Pancreas (tissue), 10 donors: Measurements from ENCODE around the gene ELOVL6. TPM values are rescaled to one million over a fixed set of nuclear protein-coding genes. Genes with fewer than 3 reads are reported as not detected.

Experiments used
- ATAC-seq, 4 donors: fragments of 200-7000 bp; cut with Tn5 transposase; one replicate each; pipeline versions ENCODE4 v1.8.0 to v1.9.1; 2020; ENCODE audit warnings: mild to moderate bottlenecking in 4 of 4, moderate library complexity in 4 of 4
- DNase-seq, 6 donors: peaks; one replicate each; pipeline ENCODE4 v3.0.0-alpha.2; 2020
- FAIRE-seq: peaks from 2 replicates; lab custom pipeline; 2012; peaks lifted over from hg19 to GRCh38; lab: Jason Lieb, UNC
- H3K27ac ChIP-seq, 4 donors: fragments of 200-600 bp; sonication (generic); 1 replicate in 3 of 4; 2 replicates in 1 of 4; pipeline versions ENCODE4 v1.5.0 to v1.8.0; 2020
- H3K27me3 ChIP-seq, 4 donors: fragments of 200-600 bp; one replicate each; pipeline ENCODE4 v1.8.0; 2021
- H3K36me3 ChIP-seq, 3 donors: fragments of 200-600 bp; sonication (generic) in 1 of 3; one replicate each; pipeline versions ENCODE4 v1.5.0 to v1.8.0; 2020 to 2021
- H3K4me1 ChIP-seq, 3 donors: fragments of 200-600 bp; one replicate each; pipeline ENCODE4 v1.8.0; 2021
- H3K4me3 ChIP-seq, 4 donors: fragments of 200-600 bp; sonication (generic) in 2 of 4; one replicate each; pipeline versions ENCODE4 v1.5.0 to v1.8.0; 2020 to 2021
- H3K9me3 ChIP-seq, 4 donors: fragments of 200-600 bp; one replicate each; pipeline ENCODE4 v1.8.0; 2021
- WGBS, 2 donors: extraction: QIAGEN DNeasy Blood & Tissue Kit; methylation state at CpG; one replicate each; pipeline ENCODE4 v1.1.7; 2013; 5-methylcytosine and 5-hydroxymethylcytosine counted together
- intact Hi-C, 3 donors: fragments of 100-400 bp; cut with DNase I; formaldehyde crosslinking; loops; one replicate each; pipeline versions ENCODE4 v1.11.1 to v1.14.2; 2022
- polyA plus RNA-seq, 2 donors: library from polyadenylated mRNA; stranded (reverse); fragments of 200-250 nt; gene quantifications; one replicate each; pipeline ENCODE4 v1.2.3, GENCODE V29; 2013
- total RNA-seq, 6 donors: library from RNA; stranded (reverse); fragmentation: NEBNext Ultra II Directional in 4 of 6; extraction: Animal tissue kit (Norgen Biotek cat#: 25700) in 4 of 6; gene quantifications; one replicate each; pipeline versions ENCODE4 v1.2.1 to v1.2.4, GENCODE V29; 2021 to 2023
- TF ChIP-seq, protein P1 (sequence below), 4 donors: fragments of 200-600 bp; sonication (generic) in 3 of 4; IDR thresholded peaks; one replicate each; pipeline versions ENCODE4 v1.5.0 to v1.8.0; 2021; ENCODE audit warnings: antibody characterized with exemption in 4 of 4
- donor health status: healthy with polysubstance abuse.
- donor health status: DM: no; HTN: no; CAD: no; lungs with moderate emphysema.
- donor health status: DM: no; HTN: no; CAD: no.
- donor health status: control.
- donor health status: control.
- donor health status: Bipolar disorder and iron deficiency.
- donor health status: DM: yes; HTN: yes; CAD: no.
- donor health status: DM: no; HTN: no; CAD: no.
- donor health status: DM: no; HTN: no; CAD: no.
- donor health status: DM: yes; HTN: yes; CAD: no.

Gene ELOVL6
- total and polyA plus RNA-seq, 8 donors, result 0.69 to 3.5 (median 1.8) TPM

DNA sequence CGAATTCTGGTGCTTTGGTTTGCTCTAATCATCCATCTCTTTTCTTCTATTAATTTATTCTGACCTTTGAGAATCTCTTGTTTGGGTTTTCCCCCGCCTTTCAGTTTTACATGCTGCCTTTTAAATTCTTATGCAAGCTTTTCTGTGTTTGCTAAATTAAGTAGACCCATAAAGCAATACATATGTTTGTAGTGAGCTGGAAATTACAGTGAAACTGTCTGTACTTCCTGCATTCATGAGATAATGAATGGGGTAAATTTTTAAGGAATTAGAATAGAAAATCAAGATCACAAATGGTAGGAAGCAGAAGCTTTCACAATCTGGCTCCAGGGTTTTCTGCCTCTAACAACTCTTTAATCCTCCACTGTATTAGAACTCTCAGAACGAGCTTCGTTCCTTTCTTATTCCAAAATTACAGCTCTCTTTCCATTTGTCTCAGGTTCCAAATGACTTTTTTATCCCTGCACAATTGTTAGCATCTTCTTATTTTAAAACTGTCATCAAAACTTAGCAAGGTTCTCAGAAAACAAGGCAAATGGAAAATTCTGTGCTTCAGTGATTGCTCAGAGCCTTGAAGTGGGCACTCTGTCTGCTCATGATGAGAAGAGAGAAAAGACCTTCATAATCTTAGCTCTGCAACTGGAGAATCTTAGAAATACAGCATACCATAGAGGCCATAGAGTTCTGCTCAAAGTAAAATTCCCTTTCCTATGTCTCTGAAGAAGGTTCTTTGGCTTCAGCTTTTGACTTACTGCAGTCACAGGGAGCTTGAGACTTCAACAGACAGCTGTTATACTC lies 177.6 kb downstream of the ELOVL6 start:
- no peaks in the 10 kb centered on the region for H3K9me3 ChIP-seq
- H3K4me3 ChIP-seq, result no peak overlapping the region
- H3K27me3 ChIP-seq, result no peaks in the 10 kb centered on the region
- WGBS, 2 donors, result 69 to 75% methylated on average over 4 of the region's 4 CpGs
- intact Hi-C loops, result no loop called here
- H3K4me1 ChIP-seq, result peaks cover 0 to 4% (median 0%) of the 10 kb centered on the region in 3 donors
- TF ChIP-seq, protein P1, sequence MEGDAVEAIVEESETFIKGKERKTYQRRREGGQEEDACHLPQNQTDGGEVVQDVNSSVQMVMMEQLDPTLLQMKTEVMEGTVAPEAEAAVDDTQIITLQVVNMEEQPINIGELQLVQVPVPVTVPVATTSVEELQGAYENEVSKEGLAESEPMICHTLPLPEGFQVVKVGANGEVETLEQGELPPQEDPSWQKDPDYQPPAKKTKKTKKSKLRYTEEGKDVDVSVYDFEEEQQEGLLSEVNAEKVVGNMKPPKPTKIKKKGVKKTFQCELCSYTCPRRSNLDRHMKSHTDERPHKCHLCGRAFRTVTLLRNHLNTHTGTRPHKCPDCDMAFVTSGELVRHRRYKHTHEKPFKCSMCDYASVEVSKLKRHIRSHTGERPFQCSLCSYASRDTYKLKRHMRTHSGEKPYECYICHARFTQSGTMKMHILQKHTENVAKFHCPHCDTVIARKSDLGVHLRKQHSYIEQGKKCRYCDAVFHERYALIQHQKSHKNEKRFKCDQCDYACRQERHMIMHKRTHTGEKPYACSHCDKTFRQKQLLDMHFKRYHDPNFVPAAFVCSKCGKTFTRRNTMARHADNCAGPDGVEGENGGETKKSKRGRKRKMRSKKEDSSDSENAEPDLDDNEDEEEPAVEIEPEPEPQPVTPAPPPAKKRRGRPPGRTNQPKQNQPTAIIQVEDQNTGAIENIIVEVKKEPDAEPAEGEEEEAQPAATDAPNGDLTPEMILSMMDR (IDR thresholded peaks at IDR 0.05), result no peak
- no peak for FAIRE-seq
- no peaks in the 10 kb centered on the region for H3K36me3 ChIP-seq
- ATAC-seq, result no peak
- no peak for DNase-seq
- H3K27ac ChIP-seq, result no peak overlapping the region

DNA sequence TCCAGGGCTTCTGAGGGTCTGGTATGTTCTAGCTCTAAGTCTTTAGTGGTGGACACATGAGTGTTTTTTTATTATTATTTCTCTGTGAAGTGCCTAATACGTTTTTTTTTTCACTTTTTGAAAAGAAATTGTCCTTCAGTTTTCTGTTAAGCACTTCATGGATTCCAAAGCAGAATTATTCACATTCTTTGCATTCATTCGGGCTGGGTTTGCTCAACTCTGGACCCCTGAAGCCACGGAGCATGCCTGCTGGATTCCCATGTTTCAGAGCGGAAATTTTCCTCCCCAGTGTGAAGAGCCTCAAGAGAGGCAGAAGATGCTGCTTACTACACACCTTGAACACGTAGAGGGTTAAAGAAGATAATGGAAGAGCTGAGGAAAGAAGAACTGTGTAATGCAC lies 178.3 kb downstream of the ELOVL6 start:
- TF ChIP-seq, protein P1 (IDR thresholded peaks at IDR 0.05), result no peak
- intact Hi-C loops, result no loop called here
- H3K36me3 ChIP-seq, result no peaks in the 10 kb centered on the region
- no peak for ATAC-seq
- no peaks in the 10 kb centered on the region for H3K4me1 ChIP-seq
- no peak overlapping the region for H3K4me3 ChIP-seq
- no peak for DNase-seq
- 25 to 30% methylated on average over 5 of the region's 5 CpGs for WGBS, 2 donors
- no peaks in the 10 kb centered on the region for H3K9me3 ChIP-seq
- no peak for FAIRE-seq
- no peaks in the 10 kb centered on the region for H3K27me3 ChIP-seq
- no peak overlapping the region for H3K27ac ChIP-seq

DNA sequence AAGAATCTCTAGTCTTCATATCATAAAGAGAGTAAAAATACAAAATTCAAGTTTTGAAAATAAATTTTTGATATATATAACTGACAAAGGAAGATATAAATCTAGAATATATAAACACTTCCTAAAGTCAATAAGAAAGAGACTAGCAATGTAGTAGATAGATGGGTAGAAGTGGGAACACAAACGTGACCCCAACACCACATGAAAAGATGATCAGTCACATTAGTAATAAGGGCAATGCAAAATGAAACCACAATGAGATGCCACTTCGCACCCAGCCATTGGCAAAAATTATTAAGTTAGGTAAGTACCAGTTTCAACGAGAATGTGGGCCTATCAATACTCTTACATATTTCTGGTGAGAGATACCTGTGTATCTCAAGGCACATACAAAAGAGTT lies 179.3 kb downstream of the ELOVL6 start:
- no peak for DNase-seq
- intact Hi-C loops, result no loop called here
- no peak for ATAC-seq
- Histone ChIP-seq H3K27me3 (no peaks in the 10 kb centered on the region), H3K9me3 (no peaks in the 10 kb centered on the region), H3K36me3 (no peaks in the 10 kb centered on the region), H3K4me1 (no peaks in the 10 kb centered on the region), H3K4me3 (no peak overlapping the region), H3K27ac (no peak overlapping the region)
- no peak for FAIRE-seq
- TF ChIP-seq, protein P1 (IDR thresholded peaks at IDR 0.05), result no peak
- 62 to 67% methylated on average over 3 of the region's 3 CpGs for whole genome bisulfite sequencing, 2 donors

DNA sequence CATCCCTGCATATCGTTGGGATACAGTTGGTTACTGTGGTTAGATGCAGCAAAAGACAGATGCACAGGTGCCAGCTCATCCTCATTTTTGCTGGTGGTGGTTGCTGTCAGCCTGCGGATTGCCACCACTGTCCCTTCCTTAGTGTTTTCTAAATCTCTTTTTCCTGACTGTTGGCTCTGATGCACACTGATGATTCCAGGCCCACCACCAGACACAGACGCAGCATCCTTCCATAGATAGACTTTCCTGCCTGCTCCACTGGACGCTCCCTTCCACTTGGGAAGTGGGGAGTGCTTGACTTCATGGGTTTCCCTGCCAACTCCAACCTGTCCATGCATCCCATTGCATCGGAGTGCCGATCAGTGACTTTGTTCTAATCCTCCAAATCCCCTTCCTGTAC lies 184.2 kb downstream of the ELOVL6 start:
- Histone ChIP-seq H3K4me1 (no peaks in the 10 kb centered on the region), H3K4me3 (no peak overlapping the region)

More for the DNA sequence above, 184.2 kb downstream of the ELOVL6 start:
- no peak overlapping the region for H3K27ac ChIP-seq
- intact Hi-C loops, result no loop called here
- TF ChIP-seq, protein P1 (IDR thresholded peaks at IDR 0.05), result no peak
- 98% methylated on average over 6 of the region's 6 CpGs for WGBS, 2 donors
- FAIRE-seq (no peak), ATAC-seq (no peak), DNase-seq (no peak)
- peaks cover 0 to 6% (median 0%) of the 10 kb centered on the region in 3 donors for H3K36me3 ChIP-seq
- no peaks in the 10 kb centered on the region for H3K9me3 ChIP-seq
- no peaks in the 10 kb centered on the region for H3K27me3 ChIP-seq
